HG02678 (cell line): Measurements from ENCODE around the gene RIN1.

Experiments
- ATAC-seq: cut with Tn5 transposase; IDR thresholded peaks from one replicate; pipeline ENCODE4 v1.9.1; 2021; ENCODE audit warnings: mild to moderate bottlenecking, moderate library complexity; ENCODE audit not compliant: unreplicated experiment

The RIN1 gene

GRCh38 chr11:66335531-66336233 lies 552 bp downstream of the RIN1 start:
- no peak for ATAC-seq

DNA sequence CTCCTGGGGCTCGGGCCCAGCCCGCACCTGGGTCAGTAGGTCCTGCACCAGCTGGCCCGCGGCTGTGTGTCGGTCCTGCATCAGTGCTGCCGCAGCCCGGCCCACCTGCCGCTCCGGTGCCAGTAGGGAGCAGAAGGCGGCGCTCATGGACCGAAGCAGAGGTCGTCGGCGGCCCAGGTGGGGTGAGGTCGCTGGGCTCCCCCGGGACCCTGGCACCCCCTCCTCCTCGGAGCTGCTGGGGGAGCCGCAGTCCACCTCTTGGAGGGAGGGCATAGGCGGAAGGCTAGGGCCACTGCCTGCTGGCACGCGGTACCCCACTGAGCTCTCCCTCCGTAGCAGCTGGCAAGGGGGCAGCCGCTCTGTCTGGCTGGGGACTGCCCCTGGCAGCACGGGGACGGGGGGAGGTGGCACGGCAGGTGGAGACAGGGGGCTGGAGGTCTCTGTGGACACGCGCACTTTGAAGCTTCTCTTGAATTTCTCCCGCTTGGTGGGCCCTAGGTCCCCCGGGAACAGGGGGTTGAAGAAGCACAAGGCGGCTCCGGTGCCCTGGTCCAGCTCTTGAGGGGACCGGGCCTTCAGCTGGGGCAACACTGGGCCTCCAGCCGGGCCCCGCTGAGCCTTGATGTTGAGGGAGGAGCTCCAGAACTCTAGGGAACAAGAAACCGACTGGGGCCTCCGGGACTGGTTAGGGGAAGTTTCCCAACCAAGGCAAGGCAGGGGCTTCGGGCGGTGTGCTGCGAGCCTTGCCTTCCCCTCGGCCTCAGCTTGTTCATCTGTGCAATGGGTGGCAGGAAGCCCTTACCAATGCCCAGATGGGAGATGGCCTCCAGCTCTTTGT lies 1.4 kb downstream of the RIN1 start:
- no peak for ATAC-seq

GRCh38 chr11:66333896-66334604 lies 2.2 kb downstream of the RIN1 start:
- no peak for ATAC-seq

DNA sequence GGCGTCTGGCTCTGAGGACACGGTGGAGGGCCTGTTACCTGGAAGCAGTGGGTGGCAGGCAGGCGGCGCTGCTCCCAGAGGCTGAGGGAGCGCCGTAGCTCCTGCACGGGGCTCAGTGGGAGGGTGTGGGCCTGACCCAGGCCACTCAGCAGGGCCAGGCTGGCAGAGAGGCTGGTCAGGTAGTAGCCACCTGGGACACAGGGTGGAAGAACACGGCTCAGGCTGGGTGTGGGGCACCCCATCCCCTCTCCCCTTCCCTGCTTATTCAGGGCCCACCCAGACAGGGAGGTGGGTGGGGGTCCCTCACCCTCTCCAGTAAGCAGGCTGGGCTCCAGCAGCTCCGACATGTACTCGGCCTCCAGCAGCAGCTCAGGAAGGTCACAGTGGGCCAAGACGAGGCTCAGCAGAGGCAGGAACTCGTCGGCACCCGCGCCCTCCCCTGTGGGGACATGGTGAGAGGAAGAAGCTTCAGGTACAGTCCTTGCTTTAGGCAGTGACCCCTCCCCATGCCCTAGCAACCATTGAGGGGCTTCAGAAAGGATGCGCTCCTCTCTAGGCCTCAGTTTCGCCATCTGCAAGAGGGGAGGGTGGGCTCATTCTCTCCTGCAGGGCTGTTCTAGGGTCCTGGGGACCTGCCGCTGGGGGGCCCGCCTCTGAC lies 2.9 kb downstream of the RIN1 start:
- ATAC-seq: no peak

DNA sequence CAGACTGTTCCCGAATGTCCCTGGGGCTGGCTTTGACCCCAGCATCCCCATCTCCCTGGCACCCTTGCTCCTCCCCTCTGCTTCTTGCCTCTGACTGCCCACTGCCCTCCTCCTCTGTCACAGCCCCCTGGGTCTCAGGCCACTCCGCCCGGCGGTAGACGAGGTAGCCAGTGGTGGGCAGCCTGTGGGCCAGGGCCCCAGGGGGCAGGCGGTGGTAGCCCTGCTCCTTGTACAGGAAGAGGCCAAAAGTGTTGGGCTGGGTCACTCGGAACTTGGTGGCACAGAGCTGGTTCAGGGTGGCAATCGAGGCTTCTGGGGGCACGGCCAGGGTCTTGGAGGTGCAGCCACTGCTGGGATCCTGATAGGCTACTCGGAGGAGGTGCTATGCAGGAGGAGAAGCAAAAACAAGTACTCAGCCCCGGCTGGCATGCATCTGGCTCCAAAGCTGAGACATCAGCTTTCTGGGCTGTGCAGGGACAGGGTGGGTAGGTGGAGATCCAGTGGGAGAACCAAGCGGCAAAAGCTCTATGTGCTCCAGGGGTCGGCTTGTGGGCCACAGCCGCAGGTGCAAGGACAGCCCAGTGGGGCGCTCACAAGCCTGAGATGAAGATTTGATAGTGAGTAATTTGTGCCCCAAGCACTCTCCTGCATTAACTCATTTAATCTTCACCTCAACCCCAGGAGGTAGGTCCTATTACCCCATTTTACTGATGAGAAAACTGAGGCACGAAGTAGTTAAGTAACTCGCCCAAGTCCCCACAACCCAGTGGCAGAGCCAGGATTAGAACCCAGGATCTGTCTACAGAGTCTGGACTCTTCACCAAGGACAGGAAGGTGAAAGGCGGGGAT lies 3.6 kb downstream of the RIN1 start:
- no peak for ATAC-seq

- no peak for ATAC-seq
These were observed 4.5 kb downstream of the RIN1 start for GRCh38 chr11:66331542-66332370.

GRCh38 chr11:66330931-66331330 lies 5.3 kb downstream of the RIN1 start:
- ATAC-seq: no peak

DNA sequence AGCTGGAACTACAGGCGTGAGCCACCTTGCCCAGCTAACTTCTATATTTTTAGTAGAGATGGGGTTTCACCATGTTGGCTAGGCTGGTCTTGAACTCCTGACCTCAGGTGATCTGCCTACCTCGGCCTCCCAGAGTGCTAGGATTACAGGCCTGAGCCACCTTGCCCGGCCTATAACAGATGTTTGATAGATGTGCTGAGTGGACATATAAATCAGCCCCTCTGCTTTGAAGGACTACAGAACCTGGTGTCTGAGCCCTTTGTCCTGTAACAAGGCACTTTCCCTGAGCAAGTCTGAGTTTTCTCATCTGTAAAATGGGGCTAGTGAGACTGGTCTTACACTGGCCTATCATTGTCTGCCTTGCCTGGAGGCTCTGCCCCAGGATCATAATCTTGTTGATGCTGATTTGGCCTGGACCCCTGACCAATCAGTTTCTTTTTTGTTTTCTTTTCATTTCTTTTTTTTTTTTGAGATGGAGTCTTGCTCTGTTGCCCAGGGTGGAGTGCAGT lies 7.0 kb downstream of the RIN1 start:
- no peak for ATAC-seq

GRCh38 chr11:66328302-66329144 lies 7.7 kb downstream of the RIN1 start:
- ATAC-seq: peak; percentile 64

- ATAC-seq: peak; percentile 12
These were observed 8.3 kb downstream of the RIN1 start for GRCh38 chr11:66328031-66328301.

DNA sequence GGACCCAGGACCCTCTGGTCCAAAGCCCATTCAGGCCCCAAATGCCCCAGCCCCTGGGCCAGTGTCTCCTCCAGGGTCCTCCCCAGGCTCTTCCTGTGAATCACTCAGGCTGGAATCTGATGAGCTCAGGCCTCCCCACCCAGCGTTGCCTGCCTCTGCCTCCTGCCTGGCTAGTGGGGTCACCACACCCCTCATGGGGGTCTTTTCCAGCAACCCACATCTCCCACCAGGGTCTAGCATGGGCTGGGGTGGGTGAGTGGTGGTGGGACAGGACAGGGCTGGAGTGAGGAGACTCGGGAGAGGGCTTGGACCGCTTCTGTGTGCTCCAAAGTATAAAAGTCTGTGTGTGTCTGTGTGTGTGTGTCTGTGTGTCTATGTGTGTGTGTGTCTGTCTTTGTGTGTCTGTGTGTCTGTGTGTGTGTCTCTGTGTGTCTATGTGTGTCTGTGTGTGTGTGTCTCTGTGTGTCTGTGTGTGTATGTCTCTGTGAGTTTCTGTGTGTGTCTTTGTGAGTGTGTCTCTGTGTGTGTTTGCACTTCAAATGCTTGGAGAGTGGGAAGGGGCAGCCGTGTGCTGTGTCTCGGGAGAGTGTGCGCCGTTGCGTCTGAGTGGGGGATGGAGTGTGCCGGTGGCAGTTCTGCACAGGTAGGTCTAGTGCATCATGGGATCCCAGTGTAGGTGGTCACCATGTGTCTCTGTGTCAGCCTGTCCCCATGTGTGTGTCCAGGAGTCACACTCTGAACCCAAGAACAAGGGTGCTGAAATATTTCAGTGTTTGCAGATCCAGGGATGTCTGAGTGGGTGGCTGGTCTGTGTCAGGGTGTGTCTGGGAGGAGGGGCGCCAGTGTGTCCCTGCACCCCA lies 8.8 kb downstream of the RIN1 start:
- ATAC-seq: no peak

GRCh38 chr11:66326261-66327111 lies 9.7 kb downstream of the RIN1 start:
- no peak for ATAC-seq

- no peak for ATAC-seq
These were observed 11.0 kb downstream of the RIN1 start for GRCh38 chr11:66325263-66325671.

DNA sequence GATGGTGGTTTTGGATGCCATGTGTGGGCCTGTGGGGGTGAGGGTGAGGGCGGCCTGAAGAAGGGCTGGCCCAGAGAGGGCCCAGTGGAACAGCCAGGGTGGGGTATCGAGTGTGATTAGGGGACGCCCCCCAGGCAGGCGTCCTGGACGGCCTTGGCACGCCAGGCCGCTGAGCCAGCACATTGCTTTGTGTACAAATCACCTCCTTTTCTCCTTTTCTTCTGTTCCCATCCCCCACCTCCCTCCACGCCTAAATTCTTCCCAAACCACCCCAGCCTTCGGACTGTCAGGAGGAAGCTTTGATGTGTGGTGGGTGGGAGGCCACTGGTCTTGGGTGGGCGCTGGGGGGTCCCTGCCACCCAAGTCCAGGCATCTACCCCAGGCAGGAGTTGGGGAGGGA lies 11.6 kb downstream of the RIN1 start:
- ATAC-seq: no peak

- ATAC-seq: no peak
These were observed 12.6 kb downstream of the RIN1 start for GRCh38 chr11:66323684-66324083.

DNA sequence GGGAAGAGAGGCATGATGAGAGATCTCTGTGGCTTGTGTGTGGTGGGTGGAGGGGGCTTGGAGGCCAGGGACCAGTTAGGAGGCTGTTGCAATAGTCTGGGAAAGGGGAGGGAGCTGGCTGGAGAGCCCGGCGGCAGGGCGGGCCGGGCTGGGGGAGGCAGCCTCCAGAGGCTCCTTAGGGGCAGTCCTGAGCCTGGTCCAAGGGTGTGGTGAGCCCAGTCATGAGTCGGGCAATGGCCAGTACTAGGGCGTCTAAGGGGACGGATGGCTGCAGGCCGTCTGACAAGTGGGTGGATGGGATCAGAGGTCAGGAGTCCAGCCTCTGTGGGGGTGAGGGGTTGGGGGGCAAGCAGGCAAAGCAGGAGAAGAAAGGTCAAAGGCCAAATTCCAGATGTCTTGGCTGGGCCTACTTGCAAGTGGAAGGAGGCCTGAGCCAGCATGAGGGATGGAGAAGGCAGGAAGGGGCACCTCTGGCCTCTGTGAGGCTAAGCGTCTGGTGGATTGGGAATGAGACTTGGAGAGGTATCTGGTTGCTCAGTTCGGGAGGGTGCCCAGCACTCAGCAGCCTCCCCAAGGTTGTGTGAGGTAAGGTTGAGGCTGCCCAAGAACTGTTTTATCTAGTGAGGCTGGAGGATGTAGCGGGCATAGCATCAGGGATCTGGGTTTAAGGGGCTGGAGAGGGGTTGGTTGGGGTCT lies 13.4 kb downstream of the RIN1 start:
- no peak for ATAC-seq
